ENCODE data around the gene FOXL2. TPM values are rescaled to one million over a fixed set of nuclear protein-coding genes. Genes with fewer than 3 reads are reported as not detected.
A peak's percentile ranks its signal among the peaks of the same experiment; 100 is the strongest.

Gene FOXL2
- total and polyA plus RNA-seq, 2 of the 13 experiments (the other 11 are each of a cell fraction or from before 2014, with no cell fraction given), result not detected

DNA sequence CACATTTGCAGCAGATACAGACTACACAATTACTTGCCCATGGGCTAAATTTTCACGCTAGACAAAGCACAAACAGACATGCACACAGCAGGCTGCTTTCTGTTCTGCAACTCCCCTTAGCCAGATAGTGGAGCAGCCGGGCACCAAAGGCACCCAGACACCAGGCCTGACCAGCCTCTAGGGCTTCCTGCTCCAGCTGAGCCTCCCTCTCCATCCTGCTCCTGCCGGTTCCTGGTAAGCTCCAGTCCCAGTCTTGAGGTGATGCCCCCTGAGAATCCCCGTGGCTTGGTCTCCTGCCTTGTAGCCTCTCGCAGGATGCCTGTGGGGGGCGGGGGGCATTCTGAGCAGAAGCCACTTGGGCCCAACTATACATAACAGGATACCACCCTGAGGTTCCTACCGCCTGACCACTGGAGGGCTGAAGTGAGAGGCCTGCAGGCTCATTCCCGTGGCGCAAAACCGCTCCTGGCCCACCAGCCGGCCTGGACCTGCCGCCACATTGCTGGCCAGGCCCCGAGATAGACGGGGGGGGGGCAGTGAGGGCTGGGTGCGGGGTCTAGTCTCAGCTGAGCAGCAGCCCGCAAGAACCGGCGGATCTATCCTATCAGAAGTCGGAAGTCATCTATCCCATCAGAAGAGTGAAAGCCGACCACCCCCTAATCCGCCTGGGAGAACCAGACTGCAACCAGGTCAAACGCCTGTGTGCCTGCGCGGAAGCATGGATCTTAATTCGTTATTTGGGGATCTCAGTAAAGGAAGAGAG is 3.9 kb downstream of the FOXL2 start:
- Histone ChIP-seq H3K36me3 (replicated peaks in 1 of 2; ENCODE audit: control insufficient read depth in 1 of 2, insufficient read depth in 2 of 2, low read length in 2 of 2) (no peaks in the 10 kb centered on the region), H3K9ac (ENCODE audit: insufficient read depth, low read depth, low read length) (no peak overlapping the region), H3K4me2 (ENCODE audit: low read depth, low read length) (no peak overlapping the region), H2AFZ (ENCODE audit: low read length) (no peak overlapping the region), H3K4me3 (replicated peaks in 1 of 3; ENCODE audit: insufficient read depth in 1 of 3, low read depth in 2 of 3, low read length in 3 of 3) (no peak overlapping the region), H4K20me1 (ENCODE audit: insufficient read depth, low read length) (no peaks in the 10 kb centered on the region), H3K27ac (ENCODE audit: extremely low read length, insufficient read depth, low read length) (no peak overlapping the region), H3K4me1 (ENCODE audit: insufficient read depth, low read length) (peaks cover 10% of the 10 kb centered on the region; the same call in 1 of the 2 replicates), H3K27me3 (ENCODE audit: control insufficient read depth in 1 of 2, insufficient read depth in 2 of 2, low read length in 2 of 2) (peaks cover 12 to 89% of the 10 kb centered on the region in 2 experiments), H3K9me3 (ENCODE audit: low read length) (no peaks in the 10 kb centered on the region), H3K79me2 (ENCODE audit: insufficient read depth, low read length) (no peaks in the 10 kb centered on the region)
- POLR2A ChIA-PET, result no interaction called here
- in situ Hi-C loops (cut with HindIII; ENCODE audit: extremely low pct_ligation_motif_present, low pct_unique_long_range_greater_than_20kb) (no loop called here), intact Hi-C loops (cut with micrococcal nuclease; ENCODE audit: unreplicated experiment) (loop anchor here (1.0 to 5.0 kb wide), 2 partner anchors 8 to 169 kb away; no protein-coding TSS in a partner anchor)
- 0 out of 2 replicates have a peak, but pooled peaks have one; percentile 29 for TF ChIP-seq SCMH1 (CRISPR knock-in tag; IDR thresholded peaks at IDR 0.05; ENCODE audit: borderline replicate concordance)
- TF ChIP-seq ZFP36 (IDR thresholded peaks at IDR 0.05; ENCODE audit: borderline replicate concordance, low read depth, low read length, partially characterized antibody), result peak; percentile 72
- TF ChIP-seq, protein P1, sequence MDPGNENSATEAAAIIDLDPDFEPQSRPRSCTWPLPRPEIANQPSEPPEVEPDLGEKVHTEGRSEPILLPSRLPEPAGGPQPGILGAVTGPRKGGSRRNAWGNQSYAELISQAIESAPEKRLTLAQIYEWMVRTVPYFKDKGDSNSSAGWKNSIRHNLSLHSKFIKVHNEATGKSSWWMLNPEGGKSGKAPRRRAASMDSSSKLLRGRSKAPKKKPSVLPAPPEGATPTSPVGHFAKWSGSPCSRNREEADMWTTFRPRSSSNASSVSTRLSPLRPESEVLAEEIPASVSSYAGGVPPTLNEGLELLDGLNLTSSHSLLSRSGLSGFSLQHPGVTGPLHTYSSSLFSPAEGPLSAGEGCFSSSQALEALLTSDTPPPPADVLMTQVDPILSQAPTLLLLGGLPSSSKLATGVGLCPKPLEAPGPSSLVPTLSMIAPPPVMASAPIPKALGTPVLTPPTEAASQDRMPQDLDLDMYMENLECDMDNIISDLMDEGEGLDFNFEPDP (CRISPR knock-in tag; conservative IDR thresholded peaks at IDR 0.05), result no peak
- CTCF ChIA-PET (ENCODE audit: low intra/inter-chr PET ratio, low total read pairs), result interaction anchor here (1.4 kb wide), 1 partner anchor 386 kb away, joined by 5 read pairs; no protein-coding TSS in a partner anchor
- peak; percentile 32 for ATAC-seq
- no TSS peak for BruUV-seq (replicated peaks)
- DNase-seq (ENCODE audit: low spot score), result no peak
- WGBS (ENCODE audit: low lambda C conversion rate), result 35% methylated on average over 13 of the region's 25 CpGs
- no peak for FAIRE-seq

DNA sequence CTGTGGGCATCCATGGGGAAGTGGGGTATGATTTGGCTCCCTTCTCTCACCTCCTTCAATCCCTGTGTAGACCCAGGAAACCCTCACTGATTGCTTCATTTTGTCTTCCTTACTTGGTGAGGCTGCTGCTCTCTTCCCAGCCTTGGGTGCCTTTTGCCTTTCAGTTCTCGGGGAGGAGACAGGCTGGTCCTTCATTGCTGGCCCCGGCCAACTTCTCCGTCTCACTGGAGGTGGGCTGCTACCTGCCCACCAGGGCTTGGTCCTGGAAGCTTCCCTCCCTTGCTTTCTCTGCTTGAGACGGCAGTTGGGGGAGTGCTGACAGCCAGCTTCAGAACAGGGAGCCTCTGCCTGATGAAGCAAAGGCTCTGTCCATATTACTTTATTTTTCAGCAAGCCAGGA is 4.7 kb downstream of the FOXL2 start:
- Histone ChIP-seq H3K4me1 (ENCODE audit: insufficient read depth, low read length) (peaks cover 18% of the 10 kb centered on the region), H3K79me2 (ENCODE audit: insufficient read depth, low read length) (no peaks in the 10 kb centered on the region), H4K20me1 (ENCODE audit: insufficient read depth, low read length) (no peaks in the 10 kb centered on the region), H3K9me3 (ENCODE audit: low read length) (no peaks in the 10 kb centered on the region), H3K9ac (ENCODE audit: insufficient read depth, low read depth, low read length) (no peak overlapping the region), H3K27ac (ENCODE audit: extremely low read length, insufficient read depth, low read length) (no peak overlapping the region), H2AFZ (ENCODE audit: low read length) (no peak overlapping the region), H3K36me3 (replicated peaks in 1 of 2; ENCODE audit: control insufficient read depth in 1 of 2, insufficient read depth in 2 of 2, low read length in 2 of 2) (no peaks in the 10 kb centered on the region), H3K4me2 (ENCODE audit: low read depth, low read length) (no peak overlapping the region), H3K4me3 (replicated peaks in 1 of 3; ENCODE audit: insufficient read depth in 1 of 3, low read depth in 2 of 3, low read length in 3 of 3) (no peak overlapping the region), H3K27me3 (ENCODE audit: control insufficient read depth in 1 of 2, insufficient read depth in 2 of 2, low read length in 2 of 2) (peaks cover 16 to 90% of the 10 kb centered on the region in 2 experiments)
- DNase-seq (ENCODE audit: low spot score) (no peak), ATAC-seq (no peak), FAIRE-seq (no peak)
- ChIA-PET CTCF (ENCODE audit: low intra/inter-chr PET ratio, low total read pairs) (interaction anchor here (1.5 to 2.2 kb wide), 2 partner anchors 38 to 387 kb away, joined by 15 to 16 read pairs; no protein-coding TSS in a partner anchor), POLR2A (no interaction called here)
- in situ Hi-C loops (cut with HindIII; ENCODE audit: extremely low pct_ligation_motif_present, low pct_unique_long_range_greater_than_20kb) (no loop called here), intact Hi-C loops (cut with micrococcal nuclease; ENCODE audit: unreplicated experiment) (loop anchor here (5.0 kb wide), 1 partner anchor 170 kb away; no protein-coding TSS in a partner anchor)
- 9% methylated on average over 4 of the region's 4 CpGs for WGBS (ENCODE audit: low lambda C conversion rate)
- BruUV-seq (replicated peaks), result no TSS peak
- TF ChIP-seq ZSCAN30 (CRISPR knock-in tag; IDR thresholded peaks at IDR 0.05), result no peak
- no peak for TF ChIP-seq SP1 (IDR thresholded peaks at IDR 0.05)
- no peak for TF ChIP-seq SP1 (CRISPR knock-in tag; IDR thresholded peaks at IDR 0.05)
- TF ChIP-seq MAFF (IDR thresholded peaks at IDR 0.05; ENCODE audit: low read depth, low read length), result no peak
- TF ChIP-seq ZNF263 (CRISPR knock-in tag; IDR thresholded peaks at IDR 0.05), result no peak
- no peak for TF ChIP-seq ATF6 (CRISPR knock-in tag; conservative IDR thresholded peaks at IDR 0.05)
- TF ChIP-seq ZNF510 (CRISPR knock-in tag; IDR thresholded peaks at IDR 0.05; ENCODE audit: low read depth), result no peak
- no peak for TF ChIP-seq ZFY (CRISPR knock-in tag; IDR thresholded peaks at IDR 0.05)
- TF ChIP-seq ZNF597 (CRISPR knock-in tag; IDR thresholded peaks at IDR 0.05), result no peak
- TF ChIP-seq SYNCRIP (IDR thresholded peaks at IDR 0.05; ENCODE audit: insufficient read depth, low read depth, low read length), result no peak
- no peak for TF ChIP-seq MEIS1 (CRISPR knock-in tag; IDR thresholded peaks at IDR 0.05; ENCODE audit: borderline replicate concordance)
